NCI-H2107 (cell line): ENCODE results near the gene RAB8B.
A peak's percentile ranks its signal among the peaks of the same experiment; 100 is the strongest.

Source experiments
- DNase-seq: peaks from one replicate; lab custom pipeline; 2025; lab: John Stamatoyannopoulos, UW

Gene RAB8B

DNA sequence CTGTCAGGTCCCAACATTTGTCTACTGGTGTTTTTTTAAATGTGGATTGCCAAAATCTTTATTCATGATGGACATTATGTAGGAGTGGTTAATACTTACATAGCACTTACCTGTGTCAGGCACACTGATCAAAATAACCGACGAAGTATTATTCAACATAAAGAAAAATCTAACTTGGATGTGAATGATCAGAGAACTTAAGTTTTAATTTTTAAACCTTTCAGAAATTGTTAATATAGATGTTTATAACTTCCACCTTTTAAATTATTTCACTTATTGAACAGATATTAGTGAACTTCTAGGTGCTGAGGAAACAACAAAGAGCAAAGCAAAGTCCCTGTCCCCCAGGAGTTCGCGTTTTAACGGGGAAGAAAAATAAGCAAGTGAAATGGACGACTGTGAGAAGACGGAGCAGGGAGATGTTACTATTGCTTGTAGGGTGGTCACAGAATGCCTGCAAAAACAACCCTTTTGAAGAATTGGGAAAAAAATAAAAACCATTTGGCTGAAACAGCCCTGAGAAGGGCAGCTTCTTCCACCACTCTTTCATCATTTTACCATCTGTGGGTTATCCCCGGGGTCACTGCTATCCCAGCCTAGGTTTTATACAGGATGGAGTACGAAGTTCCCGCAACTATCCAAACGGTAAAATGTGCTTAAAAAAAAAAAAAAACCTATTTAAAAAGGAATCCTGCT lies 87.1 kb downstream of the RAB8B start:
- DNase-seq: no peak

DNA sequence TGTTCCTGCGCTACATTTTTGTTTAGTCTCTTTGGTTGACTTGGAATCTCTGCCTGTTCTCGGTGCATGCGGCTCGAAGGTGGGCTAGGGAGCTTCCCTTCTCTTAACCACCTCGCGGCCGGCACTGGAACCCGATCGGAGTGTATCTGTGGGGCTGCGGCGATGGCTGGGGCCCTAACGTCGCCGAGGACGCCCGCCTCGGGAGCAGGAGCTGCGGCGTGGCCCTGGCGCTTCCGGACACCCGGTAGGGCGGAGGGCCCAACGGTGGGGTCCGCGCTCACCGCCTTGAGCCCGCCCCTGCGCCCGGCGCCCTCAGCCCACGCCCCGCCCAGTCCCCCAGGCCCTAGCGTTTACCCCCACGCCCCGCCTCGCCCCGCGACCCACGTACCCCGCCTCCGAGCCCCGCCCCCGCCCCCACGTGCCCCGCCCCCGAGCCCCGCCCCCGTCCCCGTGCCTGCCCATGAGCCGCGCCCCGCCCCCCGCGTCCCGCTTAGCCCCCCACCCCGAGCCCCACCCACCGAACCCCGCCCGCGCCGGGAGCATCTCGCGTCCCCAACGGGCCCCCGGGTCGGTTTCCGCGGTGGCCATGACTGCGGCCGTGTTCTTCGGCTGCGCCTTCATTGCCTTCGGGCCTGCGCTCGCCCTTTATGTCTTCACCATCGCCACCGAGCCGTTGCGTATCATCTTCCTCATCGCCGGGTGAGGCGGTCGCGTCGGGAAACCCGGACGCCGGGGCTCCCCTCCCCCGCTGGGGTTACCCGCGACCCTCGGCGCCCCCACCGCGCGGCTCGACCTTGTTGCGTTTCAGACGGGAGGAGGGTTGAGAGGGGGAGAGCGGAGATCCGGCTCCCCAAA lies 87.9 kb downstream of the RAB8B start, which contains the start of gene APH1B:
Gene APH1B (plus strand): TSS at position 568 of the 855 bp plus-strand sequence. CDS start 19 bp downstream, at position 587.
- DNase-seq: peak; percentile 56

GRCh38 chr15:63277893-63278456 lies 88.6 kb downstream of the RAB8B start:
- DNase-seq: no peak

- no peak for DNase-seq
These were observed 93.7 kb downstream of the RAB8B start for GRCh38 chr15:63283126-63283525.

- DNase-seq: no peak
These were observed 94.9 kb downstream of the RAB8B start for GRCh38 chr15:63284335-63284734.

DNA sequence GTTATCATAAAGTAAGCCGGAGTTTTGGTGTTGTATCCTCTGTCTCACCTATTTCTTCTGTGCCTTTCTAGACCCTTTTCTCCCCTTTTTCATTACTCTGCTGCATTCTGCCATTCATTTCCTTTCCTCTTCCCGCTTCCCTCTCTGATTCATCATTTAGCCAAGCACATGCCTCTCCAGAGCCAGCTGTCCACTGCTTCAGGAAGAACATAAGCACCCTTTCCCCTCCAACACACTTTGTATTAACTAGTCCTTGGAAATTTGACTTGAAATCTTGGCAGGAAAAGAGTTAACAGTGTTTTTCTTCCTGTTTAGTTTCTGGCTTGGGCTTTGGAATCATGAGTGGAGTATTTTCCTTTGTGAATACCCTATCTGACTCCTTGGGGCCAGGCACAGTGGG lies 97.7 kb downstream of the RAB8B start:
- DNase-seq: no peak

DNA sequence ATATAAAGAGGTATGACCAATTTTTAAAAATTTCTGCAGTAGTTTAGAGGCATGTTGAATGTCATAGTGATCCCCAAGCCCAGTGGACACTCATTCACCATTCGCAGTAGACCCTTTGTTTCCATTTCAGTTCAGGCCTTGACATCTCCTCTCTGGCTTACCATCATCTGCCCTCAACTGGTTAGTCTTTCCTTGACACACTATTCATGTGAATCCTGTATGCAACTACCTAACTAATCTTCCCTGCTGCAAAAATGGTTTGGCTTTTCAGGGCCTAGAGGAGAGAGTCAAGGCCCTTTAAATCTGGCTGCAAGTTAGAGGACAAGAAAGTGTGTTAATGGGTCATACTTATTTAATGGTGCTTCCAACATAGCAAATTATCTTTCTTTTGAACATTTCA lies 98.9 kb downstream of the RAB8B start:
- no peak for DNase-seq

GRCh38 chr15:63288778-63289378 lies 99.5 kb downstream of the RAB8B start:
- DNase-seq: no peak

- DNase-seq: no peak
These were observed 102.1 kb downstream of the RAB8B start for GRCh38 chr15:63291507-63291906.

DNA sequence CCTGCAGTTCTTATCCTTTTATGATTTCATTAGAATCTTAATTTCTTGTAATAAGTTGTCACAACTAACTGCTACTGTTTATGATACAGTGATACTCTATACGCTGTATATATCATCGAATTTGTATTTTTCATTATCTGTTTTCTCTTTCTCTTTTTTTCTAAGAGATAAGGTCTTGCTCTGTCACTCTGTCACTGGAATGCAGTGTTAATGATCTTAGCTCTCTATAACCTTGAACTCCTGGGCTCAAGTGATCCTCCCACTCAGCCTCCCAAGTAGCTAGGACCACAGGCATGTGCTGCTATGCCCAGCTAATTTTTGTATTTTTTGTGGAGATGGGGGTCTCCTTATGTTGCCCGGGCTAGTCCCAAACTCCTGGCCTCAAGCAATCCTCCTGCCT lies 102.8 kb downstream of the RAB8B start:
- no peak for DNase-seq

GRCh38 chr15:63292771-63293170 lies 103.4 kb downstream of the RAB8B start:
- DNase-seq: no peak

DNA sequence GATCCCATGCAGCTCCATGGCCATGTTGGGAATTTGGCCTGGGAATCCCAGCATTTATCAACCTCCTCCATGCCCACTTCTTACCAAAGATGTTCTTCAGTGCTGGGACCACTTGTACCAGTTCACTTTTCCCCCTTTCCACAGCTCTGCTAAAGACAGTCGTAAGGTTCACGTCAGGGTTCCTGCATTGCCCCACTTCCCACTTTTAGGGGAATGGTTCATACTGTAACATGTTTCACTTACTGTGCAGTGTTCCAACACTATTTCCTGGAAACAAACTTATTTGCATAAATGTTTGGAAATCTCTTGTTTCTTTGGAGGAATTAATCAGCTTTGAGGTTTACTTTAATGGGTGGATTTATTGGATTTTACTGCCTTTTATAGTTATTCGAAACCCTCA lies 105.0 kb downstream of the RAB8B start:
- DNase-seq: no peak

DNA sequence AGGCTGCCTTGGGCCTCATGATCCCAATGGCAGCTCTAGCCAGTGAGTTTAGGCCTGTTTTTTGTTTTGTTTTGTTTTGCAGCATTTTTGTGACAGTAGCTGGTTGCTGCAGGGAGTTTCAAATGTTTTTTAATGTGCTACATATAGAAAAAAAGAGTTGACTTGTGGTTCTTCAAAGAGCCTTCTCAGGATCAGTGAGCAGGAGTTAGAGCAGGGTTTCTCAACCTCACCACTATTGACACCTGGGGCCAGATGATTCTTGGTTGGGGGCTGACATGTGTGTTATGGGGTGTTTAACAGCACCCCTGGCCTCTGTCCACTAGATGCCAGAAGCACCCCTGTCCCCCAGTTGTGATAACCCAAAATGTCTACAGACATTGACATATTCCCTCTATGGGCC lies 105.9 kb downstream of the RAB8B start:
- no peak for DNase-seq

GRCh38 chr15:63296195-63296594 lies 106.8 kb downstream of the RAB8B start:
- DNase-seq: no peak

DNA sequence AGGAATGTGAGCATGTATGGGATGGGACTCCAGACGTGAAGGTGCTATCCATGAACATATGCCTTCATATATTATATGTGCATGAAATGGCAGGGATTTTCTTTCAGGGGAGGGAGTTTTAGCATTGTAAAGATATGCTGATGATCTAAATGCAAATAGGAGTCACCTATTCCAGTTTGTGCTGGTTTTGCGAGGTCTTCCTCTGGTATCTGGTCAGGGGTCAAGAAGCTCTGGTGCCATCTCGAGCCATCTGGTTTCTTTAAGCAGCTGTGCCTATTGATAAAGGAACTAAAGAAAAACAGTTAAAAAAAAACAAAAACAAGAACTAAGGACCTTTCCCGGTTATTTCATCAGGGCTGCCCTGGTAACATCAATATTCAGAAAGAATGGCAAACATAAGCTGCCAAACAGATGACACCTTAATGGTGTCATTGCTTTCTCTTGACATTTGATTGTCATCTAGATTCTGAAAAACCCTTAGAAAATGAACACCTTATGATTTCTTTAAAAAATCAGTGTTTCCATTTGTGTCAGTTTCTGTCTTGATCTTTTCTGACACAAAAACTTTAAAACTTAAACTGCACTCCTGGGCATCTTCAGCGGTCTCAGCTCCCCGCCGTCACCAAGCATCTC lies 110.7 kb downstream of the RAB8B start:
- no peak for DNase-seq

- DNase-seq: no peak
These were observed 111.7 kb downstream of the RAB8B start for GRCh38 chr15:63301088-63301487.

- DNase-seq: no peak
These were observed 115.9 kb downstream of the RAB8B start for GRCh38 chr15:63305260-63305659.

- no peak for DNase-seq
These were observed 117.2 kb downstream of the RAB8B start for GRCh38 chr15:63306492-63307073.

GRCh38 chr15:63308491-63308890 lies 119.1 kb downstream of the RAB8B start:
- no peak for DNase-seq

GRCh38 chr15:63308947-63309346 lies 119.5 kb downstream of the RAB8B start:
- DNase-seq: no peak

DNA sequence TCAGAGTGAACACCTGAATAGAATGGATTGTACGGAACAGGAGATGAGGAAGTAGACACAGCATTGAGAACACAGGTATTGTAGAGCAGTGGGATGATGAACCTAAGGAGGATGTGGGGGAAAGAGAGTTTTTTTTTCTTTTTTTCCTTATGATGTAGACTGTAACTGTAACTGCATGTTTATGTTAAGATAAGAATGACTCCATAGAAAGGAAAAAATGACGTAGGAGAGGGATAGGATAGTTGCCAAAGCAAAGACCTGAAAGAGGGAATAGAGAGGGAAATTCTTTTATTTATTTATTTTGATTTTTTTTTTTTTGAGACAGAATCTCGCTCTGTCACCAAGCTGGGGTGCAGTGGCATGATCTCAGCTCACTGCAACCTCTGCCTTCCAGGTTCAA lies 121.2 kb downstream of the RAB8B start:
- DNase-seq: no peak

GRCh38 chr15:63312286-63312685 lies 122.9 kb downstream of the RAB8B start:
- no peak for DNase-seq
